ENCODE measurements around the gene TMUB2.

GRCh38 chr17:44198721-44199552 lies 12.2 kb downstream of the TMUB2 start:
- TF ChIP-seq CTCF (IDR thresholded peaks at IDR 0.05) (no peak), POLR2A (IDR thresholded peaks at IDR 0.05) (peak in 1 of 4 donors; percentile 47)
